Measurements from ENCODE around the gene IQSEC2.

Gene IQSEC2

GRCh38 chrX:53233536-53233935 lies 47.8 kb downstream of the IQSEC2 start:
- H3K9ac ChIP-seq (ENCODE audit: low read length) = no peak overlapping the region
- no peaks in the 10 kb centered on the region for H3K4me1 ChIP-seq (ENCODE audit: low read length)
- no peaks in the 10 kb centered on the region for H3K9me3 ChIP-seq (ENCODE audit: insufficient read depth, low read length)
- H3K36me3 ChIP-seq (replicated peaks; ENCODE audit: low read depth, low read length) = no peaks in the 10 kb centered on the region
- no peaks in the 10 kb centered on the region for H3K27me3 ChIP-seq (ENCODE audit: low read depth, low read length)
- no peaks in the 10 kb centered on the region for H4K20me1 ChIP-seq (ENCODE audit: insufficient read depth, low read length)
- no peak overlapping the region for H3K27ac ChIP-seq (ENCODE audit: low read length)
- H3K79me2 ChIP-seq (ENCODE audit: low read length) = no peaks in the 10 kb centered on the region
- H2AFZ ChIP-seq (ENCODE audit: low read depth, low read length) = no peak overlapping the region
- no peak for TF ChIP-seq EZH2phosphoT487 (IDR thresholded peaks at IDR 0.05; ENCODE audit: low read depth)
- TF ChIP-seq CTCF (IDR thresholded peaks at IDR 0.05; ENCODE audit: low read depth, low read length) = no peak
- H3K4me3 ChIP-seq (ENCODE audit: low read length) = no peak overlapping the region
- H3K4me2 ChIP-seq (ENCODE audit: low read length) = no peak overlapping the region

GRCh38 chrX:53230116-53230515 lies 51.3 kb downstream of the IQSEC2 start:
- Histone ChIP-seq H3K4me3 (ENCODE audit: low read length) (no peak overlapping the region), H3K27ac (ENCODE audit: low read length) (no peak overlapping the region), H3K79me2 (ENCODE audit: low read length) (peaks cover under 1% of the 10 kb centered on the region; the same call in 1 of the 2 replicates), H3K9me3 (ENCODE audit: insufficient read depth, low read length) (no peaks in the 10 kb centered on the region), H3K4me2 (ENCODE audit: low read length) (no peak overlapping the region), H2AFZ (ENCODE audit: low read depth, low read length) (no peak overlapping the region), H3K27me3 (ENCODE audit: low read depth, low read length) (no peaks in the 10 kb centered on the region), H4K20me1 (ENCODE audit: insufficient read depth, low read length) (no peaks in the 10 kb centered on the region), H3K9ac (ENCODE audit: low read length) (no peak overlapping the region), H3K4me1 (ENCODE audit: low read length) (peaks cover 5% of the 10 kb centered on the region; the same call in 1 of the 2 replicates), H3K36me3 (replicated peaks; ENCODE audit: low read depth, low read length) (no peaks in the 10 kb centered on the region)
- no peak for TF ChIP-seq CTCF (IDR thresholded peaks at IDR 0.05; ENCODE audit: low read depth, low read length)
- TF ChIP-seq EZH2phosphoT487 (IDR thresholded peaks at IDR 0.05; ENCODE audit: low read depth) = no peak

GRCh38 chrX:53227224-53227765 lies 54.1 kb downstream of the IQSEC2 start:
- no peaks in the 10 kb centered on the region for H3K9me3 ChIP-seq (ENCODE audit: insufficient read depth, low read length)
- H3K4me1 ChIP-seq (ENCODE audit: low read length) = peaks cover 22% of the 10 kb centered on the region
- H3K9ac ChIP-seq (ENCODE audit: low read length) = no peak overlapping the region
- no peaks in the 10 kb centered on the region for H3K27me3 ChIP-seq (ENCODE audit: low read depth, low read length)
- H3K27ac ChIP-seq (ENCODE audit: low read length) = no peak overlapping the region
- H3K4me3 ChIP-seq (ENCODE audit: low read length) = no peak overlapping the region
- peaks cover 5% of the 10 kb centered on the region for H3K36me3 ChIP-seq (replicated peaks; ENCODE audit: low read depth, low read length)
- H3K4me2 ChIP-seq (ENCODE audit: low read length) = no peak overlapping the region
- no peak for TF ChIP-seq EZH2phosphoT487 (IDR thresholded peaks at IDR 0.05; ENCODE audit: low read depth)
- no peak for TF ChIP-seq CTCF (IDR thresholded peaks at IDR 0.05; ENCODE audit: low read depth, low read length)
- H2AFZ ChIP-seq (ENCODE audit: low read depth, low read length) = no peak overlapping the region
- peaks cover 20% of the 10 kb centered on the region for H4K20me1 ChIP-seq (ENCODE audit: insufficient read depth, low read length)
- H3K79me2 ChIP-seq (ENCODE audit: low read length) = peaks cover 29% of the 10 kb centered on the region

GRCh38 chrX:53224860-53225797 lies 56.3 kb downstream of the IQSEC2 start, which contains the start of gene KDM5C:
KDM5C (minus strand) TSS chrX:53225207; CDS start chrX:53224889, 318 bp downstream.
- peaks cover 23% of the 10 kb centered on the region for H3K4me1 ChIP-seq (ENCODE audit: low read length)
- peaks cover 39% of the 10 kb centered on the region for H4K20me1 ChIP-seq (ENCODE audit: insufficient read depth, low read length)
- no peaks in the 10 kb centered on the region for H3K27me3 ChIP-seq (ENCODE audit: low read depth, low read length)
- H2AFZ ChIP-seq (ENCODE audit: low read depth, low read length) = peak within 1 kb of the TSS; percentile 96
- peak within 1 kb of the TSS; percentile 91 for H3K4me2 ChIP-seq (ENCODE audit: low read length)
- H3K9me3 ChIP-seq (ENCODE audit: insufficient read depth, low read length) = no peaks in the 10 kb centered on the region
- H3K79me2 ChIP-seq (ENCODE audit: low read length) = peaks cover 50% of the 10 kb centered on the region
- peak within 1 kb of the TSS; percentile 79 for H3K27ac ChIP-seq (ENCODE audit: low read length)
- no peak for TF ChIP-seq EZH2phosphoT487 (IDR thresholded peaks at IDR 0.05; ENCODE audit: low read depth)
- TF ChIP-seq CTCF (IDR thresholded peaks at IDR 0.05; ENCODE audit: low read depth, low read length) = no peak
- peaks cover 12% of the 10 kb centered on the region for H3K36me3 ChIP-seq (replicated peaks; ENCODE audit: low read depth, low read length)
- peak within 1 kb of the TSS; percentile 99 for H3K9ac ChIP-seq (ENCODE audit: low read length)
- peak within 1 kb of the TSS; percentile 100 for H3K4me3 ChIP-seq (ENCODE audit: low read length)
